Myocyte (in vitro differentiated cells): ENCODE measurements around the gene ASIC2. TPM values are rescaled to one million over a fixed set of nuclear protein-coding genes. Genes with fewer than 3 reads are reported as not detected.

Experiments
- DNase-seq: peaks from one replicate; pipeline ENCODE4 v3.0.0-alpha.2; 2012; ENCODE audit warnings: low read depth
- total RNA-seq: library from RNA; depleted of rRNA; stranded (reverse); fragments of >200 nt; gene quantifications from 2 replicates; pipeline ENCODE4 v1.2.3, GENCODE V29; 2014

The ASIC2 gene
- total RNA-seq, 1 donor from 2014 or later: 0.13 TPM

DNA sequence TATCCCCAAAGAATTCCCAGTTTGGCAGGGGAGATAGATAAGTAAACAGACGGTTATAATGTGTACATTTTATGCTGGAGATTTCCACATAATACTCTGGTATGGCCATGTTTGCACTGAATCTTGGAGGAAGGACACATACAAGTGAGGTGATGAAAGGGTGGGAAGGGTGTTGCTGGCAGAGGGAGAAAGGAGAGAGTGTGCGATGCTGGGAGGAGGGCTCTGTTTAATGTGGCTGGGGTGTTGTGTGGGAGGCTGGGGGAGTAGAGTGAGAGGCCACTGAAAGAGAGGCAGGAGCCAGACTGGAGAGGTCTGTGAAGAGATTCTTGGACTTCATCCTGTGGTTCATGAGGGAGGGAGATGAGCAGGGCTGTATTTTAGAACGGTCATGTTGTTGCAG lies 213.9 kb downstream of the ASIC2 start:
- DNase-seq: no peak

DNA sequence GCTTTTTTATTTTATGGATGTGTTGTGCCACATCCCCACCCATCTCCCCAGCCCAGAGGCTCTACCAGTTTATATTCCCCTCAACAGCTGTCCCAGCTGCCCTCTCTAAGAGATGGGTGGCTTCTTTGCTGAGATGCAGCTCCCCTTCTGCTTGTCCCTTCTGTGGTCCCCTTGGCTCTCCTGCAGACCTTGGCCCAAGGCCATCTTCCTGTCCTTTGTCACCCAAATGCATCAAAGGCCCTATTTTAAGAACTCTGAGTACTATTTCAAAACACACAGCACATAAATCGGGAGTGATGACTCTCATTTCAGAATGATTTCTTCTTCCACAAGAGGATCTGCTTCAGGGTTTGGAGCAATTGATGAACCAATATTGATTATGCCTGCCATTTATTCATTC lies 216.1 kb downstream of the ASIC2 start:
- no peak for DNase-seq

DNA sequence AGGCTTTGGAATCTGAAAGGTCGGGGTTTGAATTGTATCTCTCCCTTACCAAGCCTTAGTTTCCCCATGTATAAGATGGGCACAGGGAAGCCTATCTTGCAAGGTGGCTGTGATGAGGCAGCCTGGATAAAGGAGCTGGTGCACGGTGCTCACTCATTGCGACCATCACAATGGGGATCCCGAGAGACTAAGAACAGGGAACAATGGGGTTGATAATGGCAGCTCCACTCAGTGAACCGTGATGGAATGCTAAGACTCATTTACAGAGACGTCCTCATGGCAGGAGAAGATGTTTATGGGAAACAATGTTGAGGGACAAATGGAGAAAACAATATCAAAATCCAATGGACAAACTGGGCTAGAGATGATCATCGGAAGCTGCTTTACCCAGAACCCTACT lies 219.7 kb downstream of the ASIC2 start:
- no peak for DNase-seq

DNA sequence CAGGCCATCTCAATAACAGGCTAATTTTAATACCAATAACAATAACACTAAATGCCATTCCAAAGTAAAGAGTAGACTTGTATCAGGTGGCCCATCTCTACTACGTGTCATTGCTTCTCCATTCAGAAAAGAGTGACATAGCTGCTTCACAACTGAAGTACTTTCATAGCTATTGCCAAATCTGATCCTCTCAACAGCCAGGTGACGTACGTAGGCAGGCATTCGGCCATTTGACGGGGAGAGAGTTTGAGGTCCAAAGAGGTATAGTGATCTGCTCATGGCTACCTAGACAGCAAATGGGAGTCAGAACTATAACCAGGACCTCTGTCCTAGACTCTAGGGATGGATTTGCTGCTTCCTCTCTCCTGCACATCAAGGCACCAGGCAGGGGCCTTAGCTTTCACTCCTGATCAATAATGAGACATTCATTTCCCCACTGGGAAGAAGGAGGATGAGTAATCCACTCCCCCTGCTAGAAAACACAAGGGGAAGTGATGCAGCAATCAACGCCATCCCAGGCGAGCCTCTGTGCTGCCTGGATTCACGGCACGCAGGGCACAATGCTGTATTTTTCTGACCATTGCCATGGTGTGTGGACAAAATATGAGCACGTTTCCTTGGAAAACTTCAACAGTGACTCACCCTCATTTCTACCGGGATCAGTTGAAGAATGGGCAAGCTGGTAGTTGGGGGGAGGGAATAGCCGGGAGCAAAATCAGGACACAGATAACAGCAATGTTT lies 220.5 kb downstream of the ASIC2 start:
- no peak for DNase-seq

DNA sequence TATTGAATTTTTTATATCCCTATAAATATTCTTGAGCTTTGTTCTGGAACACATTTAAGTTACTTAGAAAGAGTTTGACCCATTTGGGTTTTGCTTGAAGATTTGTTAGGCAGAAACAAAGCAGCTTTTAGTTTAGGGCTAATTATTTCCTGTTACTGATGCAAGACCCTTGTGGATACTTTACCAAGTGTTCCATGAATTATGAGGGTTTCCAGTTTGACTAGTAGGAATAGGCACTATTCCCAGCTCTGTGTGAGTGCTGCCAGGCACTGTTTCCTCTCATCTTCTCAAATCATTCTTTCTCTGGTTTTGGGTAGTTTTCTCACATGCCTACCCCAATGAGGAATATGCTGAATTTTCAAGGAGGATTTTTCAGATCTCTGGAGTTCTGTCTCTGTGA lies 221.4 kb downstream of the ASIC2 start:
- DNase-seq: no peak

DNA sequence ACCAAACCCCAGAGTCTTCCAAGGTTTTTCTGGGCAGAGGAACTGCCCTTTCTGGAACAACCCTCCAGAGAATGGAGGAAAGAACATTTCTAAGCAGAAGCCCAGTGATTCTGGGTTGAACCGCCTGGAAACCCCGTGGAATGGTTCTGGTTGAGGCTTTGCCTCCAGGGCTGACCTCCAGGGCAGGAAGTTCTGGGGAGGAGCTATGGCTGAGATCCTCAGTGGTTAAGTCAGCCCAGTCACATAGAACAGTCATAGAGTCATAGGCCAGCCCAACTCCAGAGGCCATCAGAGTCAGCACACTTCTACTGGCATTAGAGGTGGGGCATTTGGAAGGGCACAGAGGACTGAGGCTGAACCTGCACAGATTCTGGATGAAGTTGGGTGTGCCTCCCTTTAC lies 235.5 kb downstream of the ASIC2 start:
- no peak for DNase-seq

DNA sequence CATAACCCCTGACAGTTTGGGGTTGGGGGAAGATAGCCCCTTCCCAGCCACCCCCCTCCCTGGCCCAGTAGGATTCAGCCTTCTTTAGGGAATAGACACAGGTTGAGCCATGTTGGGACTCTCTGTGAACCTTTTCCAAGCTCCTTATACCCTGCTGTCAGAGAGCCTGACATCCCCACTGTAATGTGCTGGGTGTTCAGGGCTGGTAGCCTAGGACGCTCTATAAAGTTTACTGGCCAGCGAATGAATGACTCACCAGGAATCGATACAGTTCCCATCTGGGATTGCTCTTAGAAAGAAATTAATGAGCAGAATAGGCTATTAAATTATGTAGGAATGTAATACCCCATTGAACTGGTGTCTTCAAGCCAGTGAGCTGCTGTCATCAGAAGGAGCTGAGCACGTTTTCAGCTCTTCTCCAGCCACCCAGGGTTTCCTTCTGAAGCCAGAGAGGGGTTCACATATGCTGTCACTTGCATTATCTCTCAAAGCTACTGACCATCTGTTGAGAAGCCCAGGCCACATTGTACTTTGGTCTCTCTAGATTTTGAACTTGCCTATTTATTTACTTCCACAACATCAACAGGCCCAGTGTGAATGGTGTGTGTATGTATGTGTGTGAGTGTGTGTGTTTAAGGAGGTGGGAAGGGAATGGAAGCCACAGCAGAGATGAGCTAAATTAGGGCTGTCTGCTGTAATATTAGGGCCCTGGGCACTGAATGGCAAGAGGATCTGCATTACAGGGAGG lies 236.5 kb downstream of the ASIC2 start:
- DNase-seq: no peak

DNA sequence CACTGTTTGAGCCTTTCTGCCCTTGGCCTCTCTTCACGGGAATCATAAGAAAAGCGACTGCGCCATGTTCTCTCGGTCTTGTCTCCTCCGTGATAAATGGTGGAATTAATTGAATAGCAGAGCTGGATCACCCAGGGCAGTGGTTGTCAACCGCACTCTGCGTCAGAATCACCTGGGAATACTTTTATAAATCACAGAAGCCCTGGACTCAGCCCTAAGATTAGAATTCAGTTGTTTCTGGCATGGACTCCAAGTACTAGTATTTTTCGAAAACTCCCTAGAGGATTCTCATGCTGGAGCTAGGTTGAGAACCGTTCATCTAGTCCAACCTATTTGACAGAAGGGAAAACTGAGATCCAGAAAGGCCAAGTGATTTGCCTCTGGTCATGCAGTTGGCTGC lies 237.3 kb downstream of the ASIC2 start:
- DNase-seq: no peak

DNA sequence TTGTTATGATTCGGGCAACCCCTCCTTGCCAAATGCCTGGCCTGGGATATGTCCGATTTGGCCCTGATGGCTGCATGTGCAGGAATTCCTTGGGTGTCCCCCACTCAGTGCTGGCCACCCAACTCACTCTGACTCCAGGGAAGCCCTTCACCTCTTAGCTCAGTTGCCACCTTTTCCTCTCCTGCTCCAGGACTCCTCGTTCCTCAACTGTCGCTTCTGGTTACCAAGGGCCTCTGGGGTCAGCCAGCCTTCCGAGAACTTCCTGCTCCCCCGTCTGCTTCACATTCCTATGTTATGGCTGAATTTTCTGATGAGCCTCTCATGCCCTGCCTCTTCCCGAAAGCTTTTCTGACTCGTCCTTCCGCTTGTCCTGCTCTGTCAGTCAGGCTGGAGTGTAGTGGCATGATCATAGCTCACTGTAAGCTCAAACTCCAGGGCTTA lies 237.9 kb downstream of the ASIC2 start:
- no peak for DNase-seq

DNA sequence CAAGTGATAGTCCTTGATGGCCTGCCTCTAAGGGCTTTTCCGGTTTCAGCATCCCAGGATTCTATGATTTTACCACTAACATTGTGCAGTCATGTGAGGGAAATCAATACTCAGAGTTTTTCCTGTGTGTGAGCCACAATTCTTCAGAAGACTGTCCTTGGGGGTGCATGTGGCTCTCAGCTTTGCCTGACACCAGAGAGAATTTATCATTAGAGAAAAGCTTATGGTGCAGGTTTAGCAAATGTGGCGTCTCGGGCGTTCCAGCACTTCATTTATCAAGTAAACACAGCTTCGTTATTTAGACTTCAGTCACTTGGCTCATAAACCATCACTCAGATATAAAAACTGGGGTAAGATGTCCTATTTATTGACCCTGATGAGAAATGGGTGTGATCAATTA lies 238.7 kb downstream of the ASIC2 start:
- DNase-seq: no peak

DNA sequence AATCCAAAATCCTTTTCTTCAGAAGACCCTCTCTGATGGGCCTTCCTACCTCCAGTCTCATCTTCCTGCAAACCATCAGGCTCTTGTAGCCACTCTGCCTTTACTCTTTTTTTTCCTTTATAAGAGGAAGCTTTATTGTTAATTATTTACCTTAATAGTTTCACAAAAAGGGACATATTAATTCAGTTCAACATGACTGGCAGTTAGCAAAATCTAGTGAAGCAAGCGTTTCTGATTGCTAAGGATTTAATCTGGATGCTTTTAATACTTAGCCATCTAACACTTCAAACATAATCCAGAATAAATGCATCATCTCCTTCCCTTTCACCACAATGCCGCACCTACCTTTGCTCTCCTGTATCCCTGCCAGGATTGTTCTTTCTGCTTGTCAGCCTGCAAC lies 239.4 kb downstream of the ASIC2 start:
- DNase-seq: no peak

DNA sequence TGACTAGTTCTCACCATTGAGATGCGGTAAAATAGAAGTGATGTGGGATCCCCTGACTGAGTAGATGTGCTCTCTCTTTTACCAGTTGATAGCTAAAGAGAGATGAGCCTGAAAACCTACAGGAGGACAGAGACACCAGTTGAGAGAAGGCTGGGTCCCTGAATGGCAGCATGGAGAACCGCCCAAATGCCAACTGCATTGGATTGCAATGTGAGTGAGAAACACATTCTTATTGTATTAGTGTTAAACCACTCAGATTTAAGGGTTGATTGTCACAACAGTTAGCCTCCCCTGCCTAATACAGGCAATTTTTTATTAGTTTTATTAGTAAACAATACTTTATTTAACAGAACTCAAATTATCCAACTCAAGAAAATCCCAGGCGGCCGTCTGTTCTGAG lies 240.2 kb downstream of the ASIC2 start:
- peak; percentile 12 for DNase-seq

DNA sequence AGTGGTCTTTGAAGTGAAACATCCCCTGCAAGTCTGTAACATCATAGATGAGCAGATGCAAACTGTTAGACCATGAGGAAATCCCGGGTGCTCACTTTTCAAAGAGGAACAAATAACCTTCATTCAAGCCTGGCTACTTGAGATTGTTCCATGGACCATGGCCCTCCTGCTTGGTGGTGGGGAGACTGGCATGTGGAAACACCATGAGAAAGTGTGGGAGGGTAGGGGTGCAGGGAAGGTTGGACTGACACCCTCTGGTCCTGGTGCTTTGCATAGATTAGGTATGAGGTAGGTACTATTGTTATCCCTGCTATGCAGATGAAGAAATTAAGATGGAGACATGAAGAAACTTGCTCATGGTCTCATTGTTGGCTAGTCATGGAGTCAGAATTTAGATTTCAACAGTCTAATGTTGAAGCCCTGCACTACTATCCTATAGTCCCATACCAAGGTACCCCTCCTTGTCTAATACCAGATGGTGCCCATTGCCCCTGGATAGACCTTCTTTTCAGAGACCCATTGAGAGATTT lies 242.4 kb downstream of the ASIC2 start:
- no peak for DNase-seq

DNA sequence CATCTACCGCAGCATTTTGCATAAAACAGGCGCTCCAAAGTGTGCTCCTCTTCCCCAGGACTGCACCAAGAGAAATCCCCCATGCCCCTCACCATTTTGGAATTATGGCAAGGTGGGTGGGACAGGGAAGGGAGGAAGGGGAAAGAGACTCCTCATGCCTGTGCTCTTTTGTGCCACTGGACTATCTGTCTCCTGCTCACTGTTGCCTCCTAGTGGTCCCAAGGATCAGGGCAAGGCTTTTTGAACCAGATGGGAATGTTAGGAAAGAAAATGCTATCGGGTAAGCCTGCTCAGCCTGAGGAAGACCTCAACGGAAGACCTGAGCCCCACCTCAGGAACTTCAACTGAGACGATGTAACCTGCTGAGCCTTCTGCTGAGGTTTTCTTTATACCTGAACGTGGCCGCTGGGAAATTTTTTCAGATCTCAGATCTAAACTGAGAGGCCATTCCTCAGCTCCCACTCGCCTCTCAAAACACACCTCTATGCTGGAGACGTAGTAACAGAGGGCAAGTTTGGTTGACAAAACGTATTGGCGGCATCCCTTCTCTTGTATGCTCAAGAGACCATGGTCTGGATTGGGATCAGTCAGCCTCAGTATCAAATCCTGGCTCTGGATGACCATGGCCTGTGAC lies 243.2 kb downstream of the ASIC2 start:
- peak; percentile 66 for DNase-seq

DNA sequence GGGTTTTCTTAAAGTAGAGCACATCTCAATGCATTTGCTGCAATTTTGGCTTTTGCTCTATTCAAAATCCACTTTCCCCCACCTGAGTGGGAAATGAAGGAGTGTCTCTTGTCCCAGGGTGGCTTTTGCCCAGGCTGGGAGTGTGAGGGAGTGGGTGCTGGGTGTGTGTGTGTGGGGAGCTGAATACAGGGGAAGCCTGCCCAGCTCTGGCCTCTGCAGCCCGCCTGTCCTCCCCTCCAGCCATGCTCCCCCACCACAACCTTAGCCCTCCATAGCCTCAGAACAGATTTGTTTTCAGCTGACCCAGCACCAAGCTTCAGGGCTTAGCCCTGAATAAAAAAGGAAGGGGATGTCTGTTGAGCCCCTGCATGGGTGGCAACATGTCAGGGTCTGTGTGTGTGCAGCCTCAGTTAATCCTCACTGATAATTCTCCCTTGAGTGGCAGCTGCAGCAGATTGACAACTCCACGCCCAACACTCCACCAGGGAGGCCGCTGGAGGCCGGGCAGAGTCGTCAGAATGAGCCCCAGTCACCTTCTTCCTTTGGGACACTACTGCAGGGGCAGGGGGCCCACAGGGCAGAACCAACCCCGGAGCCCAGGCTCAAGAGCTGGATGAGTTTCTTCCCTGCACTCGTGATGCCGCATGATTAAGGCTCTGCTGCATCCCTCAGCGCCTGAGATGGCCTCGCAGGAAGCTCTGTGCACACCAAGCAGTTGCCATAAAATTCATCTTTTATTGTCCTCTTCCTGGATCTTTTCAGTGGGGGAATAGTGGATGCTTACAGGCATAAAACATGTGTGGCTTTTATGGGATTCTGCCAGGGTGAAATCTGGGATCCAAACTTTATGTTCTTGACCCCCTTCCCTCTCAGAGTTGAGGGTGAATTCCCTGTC lies 246.5 kb downstream of the ASIC2 start:
- DNase-seq: no peak

DNA sequence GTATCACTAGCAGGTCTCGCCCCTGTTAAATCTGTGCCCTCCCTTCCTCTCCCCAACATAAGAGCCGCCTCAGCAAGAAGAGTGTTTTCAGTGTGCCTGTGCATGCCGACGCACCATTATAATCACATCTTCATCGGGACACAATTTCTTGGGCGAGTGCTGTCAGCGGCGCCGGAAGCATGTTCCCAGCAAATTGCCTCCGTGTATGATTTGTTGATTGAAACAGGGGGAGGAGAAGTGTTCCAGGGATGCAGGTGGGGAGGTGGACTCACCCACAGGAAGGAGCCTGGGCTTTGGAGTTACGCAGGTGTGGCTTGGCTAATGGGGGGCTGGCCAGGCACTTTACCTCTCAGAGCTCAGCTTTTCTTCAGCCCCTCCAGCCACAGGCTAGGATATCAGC lies 247.9 kb downstream of the ASIC2 start:
- DNase-seq: no peak

DNA sequence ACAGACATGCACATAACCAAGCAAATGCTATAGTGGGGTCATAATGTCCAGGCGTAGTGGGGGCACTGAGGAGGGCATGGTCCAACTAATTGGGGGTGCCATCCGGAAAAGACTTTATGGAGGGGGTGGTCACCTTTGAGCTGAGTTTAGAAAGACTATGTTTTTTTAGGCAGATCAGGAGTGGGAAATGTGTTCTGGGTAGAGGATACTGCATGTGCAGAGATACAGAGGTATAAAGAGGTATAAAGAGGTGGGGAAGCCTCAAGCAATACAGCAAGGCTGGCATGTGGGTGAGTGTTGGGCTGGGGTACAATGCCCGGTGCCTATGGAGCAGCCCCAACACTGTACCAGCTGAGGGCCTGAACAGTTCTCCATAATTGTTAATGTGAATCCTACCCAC lies 248.3 kb downstream of the ASIC2 start:
- DNase-seq: no peak

DNA sequence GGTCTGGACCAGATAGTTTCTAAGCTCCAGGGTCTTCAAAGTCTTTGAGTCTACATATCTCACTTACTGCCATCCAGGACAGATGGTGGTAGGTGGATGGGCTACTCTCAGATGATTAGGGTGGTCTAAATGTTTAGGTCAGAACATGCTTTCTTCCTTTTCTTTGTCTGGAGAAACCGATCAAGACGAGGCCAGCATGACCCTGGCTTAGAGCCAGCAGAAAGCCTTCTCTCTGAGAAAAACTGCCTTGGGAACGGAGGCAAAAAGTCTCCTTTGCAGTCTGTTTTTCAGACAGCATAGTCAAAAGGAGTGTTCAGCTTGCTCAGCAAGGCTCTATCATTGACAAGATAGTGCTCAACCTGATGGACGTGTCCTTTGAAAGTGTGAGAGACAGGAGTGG lies 252.6 kb downstream of the ASIC2 start:
- no peak for DNase-seq

DNA sequence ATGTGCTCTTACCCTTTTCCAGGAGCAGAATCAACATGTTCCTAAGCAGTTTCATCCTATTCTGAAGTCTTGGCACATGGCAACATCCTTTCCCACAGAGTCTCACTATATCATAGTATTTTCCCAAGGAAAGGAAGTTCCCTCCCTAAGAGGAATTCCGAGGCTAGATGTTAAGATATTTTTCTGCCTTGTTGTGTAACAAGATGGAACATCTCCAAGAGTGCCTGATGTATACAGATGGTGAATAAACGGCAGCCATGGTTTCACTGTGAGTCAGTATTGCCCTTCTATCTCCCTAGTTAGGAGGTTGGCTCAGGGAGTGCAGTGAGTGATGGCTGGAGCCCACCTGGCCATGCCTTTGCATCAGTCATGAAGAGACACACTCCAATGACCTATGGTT lies 253.2 kb downstream of the ASIC2 start:
- no peak for DNase-seq

DNA sequence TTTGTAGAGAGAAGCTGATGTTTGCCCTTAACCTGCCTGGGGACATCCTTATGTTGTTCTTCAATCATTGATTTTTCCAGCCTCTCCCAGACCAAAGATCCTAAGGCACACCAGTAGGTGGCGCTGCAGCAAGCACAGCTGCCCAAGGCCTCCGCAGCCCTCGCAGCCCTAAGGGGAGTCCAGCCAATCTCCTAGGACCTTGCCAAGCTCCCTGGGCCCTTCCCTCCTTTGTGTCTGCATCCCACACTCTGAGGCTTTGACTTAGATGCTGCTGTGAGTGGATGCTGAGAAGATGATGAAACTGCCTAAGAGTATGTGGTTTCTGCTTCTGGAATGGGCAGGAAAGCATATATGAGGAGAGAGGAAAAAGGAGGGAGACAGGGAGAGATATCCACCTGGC lies 254.4 kb downstream of the ASIC2 start:
- DNase-seq: peak; percentile 19

DNA sequence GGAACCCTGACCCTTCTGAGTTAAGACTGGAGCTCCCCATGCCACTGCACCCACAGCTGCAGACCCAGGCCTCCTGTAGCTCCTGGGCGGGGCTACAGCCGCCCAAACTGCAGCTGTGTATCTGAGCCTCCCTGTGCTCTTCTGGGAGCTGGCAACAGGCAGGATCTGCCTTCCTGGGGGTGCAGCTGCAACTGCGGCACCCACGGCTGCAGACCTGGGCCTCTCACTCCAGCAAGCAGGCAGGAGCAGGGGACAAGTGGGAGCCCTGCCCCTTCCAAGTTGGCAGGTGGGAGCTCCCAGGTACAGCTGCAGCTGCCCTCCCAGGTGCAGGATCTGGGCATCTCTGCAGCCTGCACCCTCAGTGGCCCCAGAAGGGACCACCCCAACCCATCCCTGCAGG lies 259.9 kb downstream of the ASIC2 start:
- DNase-seq: no peak
